Activated naive CD4-positive, alpha-beta T cell treated with anti-CD3 and anti-CD28 coated beads, Interleukin-2, amount 10 ng/mL, durations not matched to agents 7 days and 5 days (primary cell): ENCODE measurements around the gene LITAF.
A peak's percentile ranks its signal among the peaks of the same experiment; 100 is the strongest.
"Not testable (repeated sequence)": the region's sequence is repeated elsewhere in the genome, so short reads cannot be mapped to it uniquely, and the experiment has no call there.

ENCODE experiments used
- CTCF ChIA-PET: fragments of 350-600 bp; sonication (Branson Sonifier 250); formaldehyde crosslinking; loops from one replicate; lab custom pipeline; 2021; ENCODE audit warnings: antibody characterized with exemption; lab: Charles Lee
- DNase-seq: peaks from one replicate; pipeline ENCODE4 v3.0.0-alpha.2; 2020
- H3K27ac Mint-ChIP-seq: one replicate; pipeline ENCODE4 v1.8.0; 2021; ENCODE audit warnings: mild to moderate bottlenecking, moderate library complexity, mixed read lengths
- H3K27me3 Mint-ChIP-seq: one replicate; pipeline ENCODE4 v1.8.0; 2021; ENCODE audit warnings: mild to moderate bottlenecking, mixed read lengths
- H3K36me3 Mint-ChIP-seq: one replicate; pipeline ENCODE4 v1.8.0; 2021; ENCODE audit warnings: mixed read lengths
- H3K4me1 Mint-ChIP-seq: one replicate; pipeline ENCODE4 v1.8.0; 2021; ENCODE audit warnings: mixed read lengths
- H3K4me3 Mint-ChIP-seq: one replicate; pipeline ENCODE4 v1.8.0; 2021; ENCODE audit warnings: mild to moderate bottlenecking, moderate library complexity, mixed read lengths
- H3K9me3 Mint-ChIP-seq: one replicate; pipeline ENCODE4 v1.8.0; 2021; ENCODE audit warnings: mixed read lengths

Gene LITAF

DNA sequence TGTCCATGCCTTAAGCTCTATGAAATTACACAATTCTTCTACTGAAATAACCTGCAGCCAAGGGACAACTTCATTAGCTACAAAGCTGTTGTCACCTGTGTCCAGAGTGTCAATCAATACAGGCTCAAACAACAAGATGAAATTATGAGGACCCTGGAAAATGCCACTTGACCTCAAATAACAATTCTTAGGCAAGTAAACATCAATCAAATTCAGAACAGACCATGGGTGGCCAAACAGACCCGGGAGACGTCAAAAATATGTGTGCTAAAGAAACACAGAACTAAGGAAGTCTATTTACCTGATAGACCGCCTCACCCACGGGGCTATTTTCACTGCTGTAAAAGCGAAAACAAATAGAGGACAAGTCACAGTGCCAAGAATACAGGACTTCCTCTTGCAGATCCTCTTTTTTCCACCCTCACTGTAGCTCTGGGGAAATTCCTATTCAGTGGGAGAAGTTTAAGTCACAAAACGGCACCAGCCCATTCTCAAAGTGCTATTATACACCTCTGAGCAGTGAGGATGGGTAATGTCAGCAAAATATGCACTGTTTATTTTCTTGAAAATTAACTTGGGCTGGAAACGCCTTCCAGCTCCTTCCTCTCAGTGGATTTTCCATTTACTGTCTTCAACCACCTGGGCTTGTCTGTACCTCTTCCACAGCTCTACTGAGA, 2.7 kb downstream of the LITAF start:
- H3K36me3 Mint-ChIP-seq = peaks cover 51% of the 10 kb centered on the region
- H3K9me3 Mint-ChIP-seq = no peaks in the 10 kb centered on the region
- peak overlapping the region; percentile 94 for H3K27ac Mint-ChIP-seq
- peaks cover 68% of the 10 kb centered on the region for H3K4me1 Mint-ChIP-seq
- CTCF ChIA-PET = interaction anchor here (1.3 to 3.2 kb wide), 2 partner anchors 35 to 52 kb away, joined by 3 to 17 read pairs; no protein-coding TSS in a partner anchor
- peak overlapping the region; percentile 99 for H3K4me3 Mint-ChIP-seq
- DNase-seq = peak; percentile 51
- peaks cover 21% of the 10 kb centered on the region for H3K27me3 Mint-ChIP-seq

DNA sequence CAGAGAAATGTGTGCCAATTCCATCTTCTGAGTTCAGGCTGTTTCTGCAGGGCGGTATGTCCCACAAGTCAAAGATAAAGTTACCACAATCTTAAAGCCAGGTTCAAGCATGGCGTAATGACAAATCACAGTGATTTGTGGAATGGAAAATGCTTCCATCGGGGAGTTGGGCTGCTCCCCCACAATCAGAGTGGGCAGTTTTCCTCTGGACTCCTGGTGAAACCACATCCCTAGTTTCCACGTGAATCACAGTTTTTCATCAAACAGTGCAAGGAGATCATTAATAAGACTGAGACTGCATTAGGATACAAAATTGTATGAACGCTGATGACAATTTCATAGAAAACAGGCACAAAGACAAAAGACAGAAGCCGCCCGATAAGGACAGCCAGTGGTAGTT, 3.6 kb downstream of the LITAF start:
- CTCF ChIA-PET = interaction anchor here (0.8 to 3.2 kb wide), 3 partner anchors 22 to 58 kb away, joined by 3 to 17 read pairs (median 3); no protein-coding TSS in a partner anchor
- no peaks in the 10 kb centered on the region for H3K9me3 Mint-ChIP-seq
- DNase-seq = no peak
- H3K27ac Mint-ChIP-seq = peak overlapping the region; percentile 67
- H3K4me1 Mint-ChIP-seq = peaks cover 69% of the 10 kb centered on the region
- H3K27me3 Mint-ChIP-seq = peaks cover 13% of the 10 kb centered on the region
- H3K4me3 Mint-ChIP-seq = peak overlapping the region; percentile 67
- peaks cover 56% of the 10 kb centered on the region for H3K36me3 Mint-ChIP-seq

GRCh38 chr16:11582157-11582814, 4.4 kb downstream of the LITAF start:
- Mint-ChIP-seq H3K9me3 (no peaks in the 10 kb centered on the region), H3K27ac (peak overlapping the region; percentile 86), H3K4me1 (peaks cover 69% of the 10 kb centered on the region), H3K4me3 (peak overlapping the region; percentile 67), H3K36me3 (peaks cover 59% of the 10 kb centered on the region), H3K27me3 (peaks cover 5% of the 10 kb centered on the region)
- DNase-seq = no peak
- CTCF ChIA-PET = interaction anchor here (0.8 to 3.2 kb wide), 4 partner anchors 21 to 59 kb away, joined by 3 to 17 read pairs (median 3); no protein-coding TSS in a partner anchor

DNA sequence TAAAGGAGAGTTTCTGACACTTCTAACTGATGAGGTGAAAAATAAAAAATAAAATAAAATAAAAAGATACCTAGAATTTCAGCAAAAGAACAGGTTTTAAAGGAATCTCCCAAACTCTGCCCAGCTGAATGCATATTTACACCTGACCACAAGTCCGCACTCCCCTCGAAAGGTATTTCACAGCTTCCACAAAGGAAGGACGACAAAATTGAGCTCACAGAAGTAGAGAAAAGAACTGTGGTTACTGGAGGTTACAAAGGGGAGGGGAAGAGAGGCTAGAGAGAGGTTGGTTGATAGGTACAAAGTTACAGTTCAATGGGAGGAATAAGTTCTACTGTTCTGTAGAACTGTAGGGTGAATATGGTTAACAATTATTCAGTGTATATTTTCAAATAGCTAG, 5.0 kb downstream of the LITAF start:
- H3K36me3 Mint-ChIP-seq = peaks cover 62% of the 10 kb centered on the region
- H3K27ac Mint-ChIP-seq = peak overlapping the region; percentile 86
- CTCF ChIA-PET = interaction anchor here (0.9 to 3.2 kb wide), 2 partner anchors 48 to 50 kb away, joined by 3 to 17 read pairs; no protein-coding TSS in a partner anchor
- H3K9me3 Mint-ChIP-seq = no peaks in the 10 kb centered on the region
- no peak for DNase-seq
- H3K4me3 Mint-ChIP-seq = peak overlapping the region; percentile 67
- H3K27me3 Mint-ChIP-seq = no peaks in the 10 kb centered on the region
- H3K4me1 Mint-ChIP-seq = peaks cover 74% of the 10 kb centered on the region

DNA sequence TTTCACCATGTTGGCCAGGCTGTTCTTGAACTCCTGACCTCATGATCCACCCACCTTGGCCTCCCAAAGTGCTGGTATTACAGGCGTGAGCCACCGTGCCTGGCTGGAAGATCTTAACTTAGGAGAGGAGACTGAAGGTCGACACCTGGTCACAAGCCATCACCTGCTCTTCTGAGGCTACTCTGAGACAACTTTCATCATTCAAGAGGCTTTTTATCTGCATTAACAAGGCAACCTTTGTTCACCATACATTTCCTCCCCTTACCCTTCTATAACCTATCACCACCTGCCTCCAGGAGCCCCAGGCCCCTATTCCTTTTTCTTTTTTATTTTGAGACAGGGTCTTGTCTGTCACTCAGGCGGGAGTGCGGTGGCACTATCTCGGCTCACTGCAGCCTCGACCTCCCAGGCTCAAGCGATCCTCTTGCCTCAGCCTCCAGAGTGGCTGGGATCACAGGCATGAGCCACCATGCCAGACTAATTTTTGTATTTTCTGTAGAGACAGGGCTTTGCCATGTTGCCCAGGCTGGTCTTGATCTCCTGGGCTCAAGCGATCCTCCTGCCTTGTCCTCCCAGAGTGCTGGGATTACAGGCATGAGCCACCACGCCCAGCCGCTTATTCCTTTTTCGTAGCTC, 6.2 kb downstream of the LITAF start:
- H3K36me3 Mint-ChIP-seq = peaks cover 62% of the 10 kb centered on the region

DNA sequence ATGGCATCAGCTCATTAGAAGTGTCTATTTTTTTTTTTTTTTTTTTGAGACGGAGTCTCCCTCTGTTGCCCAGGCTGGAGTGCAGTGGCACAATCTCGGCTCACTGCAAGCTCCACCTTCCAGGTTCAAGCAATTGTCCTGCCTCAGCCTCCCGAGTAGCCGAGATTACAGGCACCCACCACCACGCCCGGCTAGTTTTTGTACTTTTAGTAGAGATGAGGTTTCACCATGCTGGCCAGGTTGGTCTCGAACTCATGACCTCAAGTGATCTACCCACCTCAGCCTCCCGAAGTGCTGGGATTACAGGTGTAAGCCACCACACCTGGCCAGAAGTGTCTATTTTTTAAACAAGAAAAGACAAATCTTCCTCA, 9.4 kb downstream of the LITAF start:
- CTCF ChIA-PET, H3K4me3 Mint-ChIP-seq, H3K27ac Mint-ChIP-seq, H3K9me3 Mint-ChIP-seq, DNase-seq, H3K27me3 Mint-ChIP-seq: not testable (repeated sequence)
- peaks cover 86% of the 10 kb centered on the region for H3K4me1 Mint-ChIP-seq
- H3K36me3 Mint-ChIP-seq = peaks cover 60% of the 10 kb centered on the region

More for the DNA sequence above, 6.2 kb downstream of the LITAF start:
- Mint-ChIP-seq H3K27ac (peak overlapping the region; percentile 47), H3K4me3 (no peak overlapping the region), H3K9me3 (no peaks in the 10 kb centered on the region), H3K27me3 (no peaks in the 10 kb centered on the region), H3K4me1 (peaks cover 79% of the 10 kb centered on the region)
- no peak for DNase-seq
- CTCF ChIA-PET = no interaction called here

DNA sequence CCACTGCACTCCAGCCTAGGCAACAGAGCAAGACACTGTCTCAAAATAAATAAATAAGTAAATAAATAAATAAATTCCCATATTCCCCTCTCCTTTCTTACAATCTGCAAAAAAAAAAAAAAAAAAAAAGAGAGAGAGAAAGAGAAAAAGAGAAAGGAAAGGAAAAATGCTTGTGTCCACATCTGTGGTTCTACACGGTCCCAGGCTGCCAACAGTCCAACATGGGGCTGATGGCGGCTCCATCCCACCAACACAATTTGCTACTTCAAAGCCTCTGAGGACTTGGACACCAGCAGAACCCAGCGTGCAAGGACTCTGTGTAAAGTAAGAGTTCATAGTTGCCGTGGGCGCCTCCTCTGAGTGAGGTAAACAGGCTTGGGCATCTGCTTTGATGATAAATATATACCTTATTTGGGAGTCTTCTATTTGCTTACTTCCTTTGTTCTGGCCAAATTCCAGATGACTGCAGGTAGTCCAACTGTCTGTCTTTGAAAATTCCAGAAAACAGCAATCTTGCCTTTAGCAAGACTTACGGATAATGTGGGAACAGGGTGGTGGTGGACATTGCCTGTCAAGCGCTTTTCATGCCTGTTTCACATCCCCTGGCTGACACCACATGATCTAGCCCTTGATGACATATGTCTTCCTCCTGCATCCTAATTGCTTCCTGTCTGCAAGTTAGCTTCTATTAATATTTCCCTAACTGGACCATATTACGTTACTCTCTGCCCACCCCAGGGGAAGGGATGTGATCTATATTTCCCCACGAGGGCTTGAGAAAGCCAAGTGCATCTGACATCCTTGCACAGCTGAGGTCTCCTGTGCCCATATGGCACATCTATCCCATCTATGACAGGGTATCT, 10.1 kb downstream of the LITAF start:
- Mint-ChIP-seq H3K4me3 (no peak overlapping the region), H3K36me3 (peaks cover 58% of the 10 kb centered on the region), H3K9me3 (no peaks in the 10 kb centered on the region), H3K27ac (peak overlapping the region; percentile 28), H3K27me3 (no peaks in the 10 kb centered on the region), H3K4me1 (peaks cover 85% of the 10 kb centered on the region)
- CTCF ChIA-PET = interaction anchor here (0.6 kb wide), 1 partner anchor 550 kb away, joined by 4 read pairs; no protein-coding TSS in a partner anchor
- DNase-seq = no peak

DNA sequence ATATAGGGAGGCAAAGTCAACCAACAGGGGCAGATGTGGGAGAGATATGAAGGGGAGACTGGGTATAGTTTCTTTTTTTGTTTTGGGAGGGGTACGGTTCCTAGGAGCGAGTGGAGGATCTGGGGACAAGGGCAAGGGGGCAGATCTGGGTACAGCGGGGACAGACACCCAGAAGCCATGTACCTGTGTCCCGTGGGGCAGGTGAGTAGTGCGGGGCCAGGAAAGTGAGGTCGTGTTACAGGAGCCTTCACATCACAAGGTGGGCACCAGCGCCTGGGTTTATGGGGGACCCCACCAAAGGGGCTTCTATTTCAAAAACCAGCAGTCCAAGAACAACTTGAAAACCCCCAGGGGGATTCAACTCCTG, 11.5 kb downstream of the LITAF start:
- H3K4me3 Mint-ChIP-seq = no peak overlapping the region
- peaks cover 84% of the 10 kb centered on the region for H3K4me1 Mint-ChIP-seq
- H3K27me3 Mint-ChIP-seq = no peaks in the 10 kb centered on the region
- no peaks in the 10 kb centered on the region for H3K9me3 Mint-ChIP-seq
- no peak for DNase-seq
- H3K27ac Mint-ChIP-seq = peak overlapping the region; percentile 20
- CTCF ChIA-PET = no interaction called here
- H3K36me3 Mint-ChIP-seq = peaks cover 58% of the 10 kb centered on the region

DNA sequence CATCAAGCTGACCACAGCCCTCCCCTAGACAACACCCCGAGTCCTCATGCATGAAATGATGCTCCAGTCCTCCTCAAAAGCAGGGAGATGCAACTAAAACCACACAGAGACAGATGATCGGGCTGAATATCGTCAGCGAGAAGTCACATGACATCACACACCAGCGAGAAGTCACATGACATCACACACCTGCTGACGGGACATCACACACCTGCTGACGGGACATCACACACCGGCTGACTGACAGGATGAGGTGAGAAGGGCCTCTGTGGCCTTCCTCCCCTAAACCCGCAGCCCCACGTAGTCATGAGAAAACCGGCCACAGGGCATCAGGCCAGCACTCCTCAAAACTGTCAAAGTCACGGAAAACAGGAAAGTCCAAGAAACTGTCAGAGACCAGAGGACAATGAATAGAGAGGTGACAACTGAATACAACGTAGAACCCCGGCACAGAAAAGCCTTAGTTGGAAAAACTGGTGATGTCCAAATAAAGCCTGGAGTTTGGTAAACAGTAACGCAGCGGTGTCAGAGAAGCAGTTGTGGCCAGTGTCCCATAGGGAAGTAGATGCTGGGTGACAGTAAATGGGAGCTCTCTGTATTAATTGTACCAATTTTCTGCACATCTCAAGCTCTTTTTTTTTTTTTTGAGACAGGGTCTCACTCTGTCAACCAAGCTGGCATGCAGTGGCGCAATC, 14.3 kb downstream of the LITAF start:
- H3K4me3 Mint-ChIP-seq = peak overlapping the region; percentile 0
- peak; percentile 68 for DNase-seq
- peaks cover 64% of the 10 kb centered on the region for H3K4me1 Mint-ChIP-seq
- no peaks in the 10 kb centered on the region for H3K9me3 Mint-ChIP-seq
- CTCF ChIA-PET = no interaction called here
- H3K27ac Mint-ChIP-seq = peak overlapping the region; percentile 80
- peaks cover 50% of the 10 kb centered on the region for H3K36me3 Mint-ChIP-seq
- H3K27me3 Mint-ChIP-seq = no peaks in the 10 kb centered on the region

DNA sequence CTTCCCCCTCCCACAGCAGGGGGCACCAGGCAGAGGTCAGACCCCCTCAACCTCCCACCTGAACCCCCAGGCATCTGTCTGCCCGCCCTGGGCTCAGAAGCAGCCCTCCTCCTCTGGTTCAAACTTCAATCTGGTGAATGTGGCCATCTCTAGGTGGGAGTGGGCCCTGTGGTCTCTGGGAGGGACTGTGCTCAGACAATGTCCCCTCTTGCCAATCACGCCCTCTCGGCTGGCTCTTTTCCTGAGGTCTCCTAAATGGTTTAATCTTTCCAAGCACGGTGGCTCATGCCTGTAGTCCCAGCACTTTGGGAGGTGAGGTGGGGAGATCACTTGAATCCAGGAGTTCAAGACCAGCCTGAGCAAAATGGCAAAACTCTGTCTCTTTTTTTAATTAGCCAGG, 15.2 kb downstream of the LITAF start:
- Mint-ChIP-seq H3K4me1 (peaks cover 59% of the 10 kb centered on the region), H3K27ac (peak overlapping the region; percentile 69), H3K9me3 (no peaks in the 10 kb centered on the region), H3K27me3 (no peaks in the 10 kb centered on the region), H3K36me3 (peaks cover 49% of the 10 kb centered on the region), H3K4me3 (no peak overlapping the region)
- CTCF ChIA-PET = no interaction called here
- DNase-seq = no peak

- Mint-ChIP-seq H3K27me3 (no peaks in the 10 kb centered on the region), H3K9me3 (no peaks in the 10 kb centered on the region), H3K4me3 (no peak overlapping the region), H3K27ac (peak overlapping the region; percentile 75), H3K4me1 (peaks cover 65% of the 10 kb centered on the region), H3K36me3 (peaks cover 55% of the 10 kb centered on the region)
- CTCF ChIA-PET = no interaction called here
- no peak for DNase-seq
These were observed 15.9 kb downstream of the LITAF start for GRCh38 chr16:11570806-11571205.

- Mint-ChIP-seq H3K36me3 (peaks cover 54% of the 10 kb centered on the region), H3K4me1 (peaks cover 63% of the 10 kb centered on the region), H3K27me3 (no peaks in the 10 kb centered on the region), H3K9me3 (no peaks in the 10 kb centered on the region), H3K27ac (peak overlapping the region; percentile 75), H3K4me3 (no peak overlapping the region)
- CTCF ChIA-PET = no interaction called here
- DNase-seq = no peak
These were observed 16.5 kb downstream of the LITAF start for GRCh38 chr16:11570258-11570657.

- CTCF ChIA-PET = no interaction called here
- Mint-ChIP-seq H3K27me3 (no peaks in the 10 kb centered on the region), H3K36me3 (peaks cover 44% of the 10 kb centered on the region), H3K4me1 (peaks cover 61% of the 10 kb centered on the region), H3K9me3 (no peaks in the 10 kb centered on the region), H3K4me3 (no peak overlapping the region), H3K27ac (peak overlapping the region; percentile 35)
- DNase-seq = no peak
These were observed 20.3 kb downstream of the LITAF start for GRCh38 chr16:11566398-11566797.
